ENCODE data around the gene MVB12A.

MVB12A gene

GRCh38 chr19:17404015-17404414 lies 15.8 kb upstream of the MVB12A start:
- no peak for DNase-seq
- intact Hi-C loops (cut with DNase I) = no loop called here

GRCh38 chr19:17404621-17405249 lies 15.1 kb upstream of the MVB12A start:
- no peak for DNase-seq
- intact Hi-C loops (cut with DNase I) = no loop called here

- DNase-seq = peak in 2 of 10 donors; percentile 17 to 88
- intact Hi-C loops (cut with DNase I) = no loop called here
These were observed 14.4 kb upstream of the MVB12A start, which contains the start of gene BST2 for GRCh38 chr19:17405250-17406045. TSS of gene BST2 (minus strand) at chr19:17405630. CDS start at chr19:17405575, 55 bp downstream.

- DNase-seq = peak in 1 of 10 donors; percentile 18
These were observed 13.6 kb upstream of the MVB12A start for GRCh38 chr19:17406046-17406886.

GRCh38 chr19:17406887-17407196 lies 13.0 kb upstream of the MVB12A start:
- DNase-seq = no peak
- intact Hi-C loops (cut with DNase I) = no loop called here

More at GRCh38 chr19:17406046-17406886, 13.6 kb upstream of the MVB12A start:
- intact Hi-C loops (cut with DNase I) = no loop called here

GRCh38 chr19:17409990-17410389 lies 9.9 kb upstream of the MVB12A start:
- DNase-seq = no peak
- intact Hi-C loops (cut with DNase I) = no loop called here

GRCh38 chr19:17411801-17412200 lies 8.0 kb upstream of the MVB12A start:
- no peak for DNase-seq
- intact Hi-C loops (cut with DNase I) = no loop called here

GRCh38 chr19:17414097-17414496 lies 5.8 kb upstream of the MVB12A start:
- no peak for DNase-seq
- intact Hi-C loops (cut with DNase I) = no loop called here

GRCh38 chr19:17415121-17415520 lies 4.7 kb upstream of the MVB12A start:
- no peak for DNase-seq
- intact Hi-C loops (cut with DNase I) = no loop called here

GRCh38 chr19:17418710-17419109 lies 1.1 kb upstream of the MVB12A start:
- no peak for DNase-seq
- intact Hi-C loops (cut with DNase I) = no loop called here

- intact Hi-C loops (cut with DNase I) = no loop called here
- no peak for DNase-seq
These were observed 660 bp upstream of the MVB12A start for GRCh38 chr19:17419154-17419620.

- intact Hi-C loops (cut with DNase I) = no loop called here
- peak in 2 of 10 donors; percentile 15 to 81 for DNase-seq
These were observed 653 bp downstream of the MVB12A start for GRCh38 chr19:17420475-17420924.

GRCh38 chr19:17421942-17422341 lies 2.1 kb downstream of the MVB12A start:
- no peak for DNase-seq
- intact Hi-C loops (cut with DNase I) = no loop called here

- peak in 1 of 10 donors; percentile 84 for DNase-seq
- intact Hi-C loops (cut with DNase I) = no loop called here
These were observed 3.8 kb downstream of the MVB12A start for GRCh38 chr19:17423429-17424208.

- DNase-seq = peak in 8 of 10 donors; percentile 29 to 94 (median 51)
- intact Hi-C loops (cut with DNase I) = no loop called here
These were observed 5.0 kb downstream of the MVB12A start for GRCh38 chr19:17424743-17425365.

- no peak for DNase-seq
These were observed 9.8 kb downstream of the MVB12A start for GRCh38 chr19:17429641-17430113.

GRCh38 chr19:17431417-17431816 lies 11.6 kb downstream of the MVB12A start:
- no peak for DNase-seq
- intact Hi-C loops (cut with DNase I) = no loop called here

More at GRCh38 chr19:17429641-17430113, 9.8 kb downstream of the MVB12A start:
- intact Hi-C loops (cut with DNase I) = no loop called here

GRCh38 chr19:17435218-17435617 lies 15.4 kb downstream of the MVB12A start:
- DNase-seq = no peak
- intact Hi-C loops (cut with DNase I) = no loop called here

- intact Hi-C loops (cut with DNase I) = no loop called here
- DNase-seq = peak in 1 of 10 donors; percentile 31
These were observed 16.4 kb downstream of the MVB12A start for GRCh38 chr19:17436094-17436873.

All from posterior cingulate gyrus (tissue), 11 donors.